HepG2 (cell line): ENCODE data around the gene ANKRD39. TPM values are rescaled to one million over a fixed set of nuclear protein-coding genes. Genes with fewer than 3 reads are reported as not detected.
A peak's percentile ranks its signal among the peaks of the same experiment; 100 is the strongest.

ENCODE experiments used
- ATAC-seq: fragments of 200-7000 bp; cut with Tn5 transposase; 3 replicates; pipeline ENCODE4 v1.9.1; 2020; ENCODE audit warnings: mild to moderate bottlenecking, moderate library complexity
- BruUV-seq: library from RNA; stranded (reverse); fragments of 400-500 nt; replicated peaks from 2 replicates; lab custom pipeline; 2021; lab: Mats Ljungman, UMichigan
- CTCF ChIA-PET: fragments of 300-600 bp; formaldehyde crosslinking; extraction: SDS; loops from one replicate; lab custom pipeline; 2021; ENCODE audit warnings: low total read pairs, inconsistent platforms, low intra/inter-chr PET ratio; lab: Yijun Ruan, JAX
- POLR2A ChIA-PET: fragments of 350-600 bp; sonication (Branson Sonifier 250); formaldehyde crosslinking; loops from one replicate; lab custom pipeline; 2020; ENCODE audit warnings: antibody characterized with exemption, inconsistent platforms; lab: Yijun Ruan, JAX
- DNase-seq: peaks from one replicate; pipeline ENCODE4 v3.0.0-alpha.2; 2015; ENCODE audit warnings: low spot score
- FAIRE-seq: peaks from 3 replicates; lab custom pipeline; 2011; peaks lifted over from hg19 to GRCh38; lab: Jason Lieb, UNC
- H2AFZ ChIP-seq: one replicate; pipeline ENCODE4 v1.6.1; 2011; ENCODE audit warnings: low read length, inconsistent platforms
- H3K27ac ChIP-seq: fragments of 300-600 bp; 3 replicates; pipeline ENCODE4 v1.8.0; 2011; ENCODE audit warnings: mixed run types, mild to moderate bottlenecking, mixed read lengths, low read length, inconsistent platforms; ENCODE audit not compliant: insufficient read depth; ENCODE audit errors: extremely low read length
- H3K27me3 ChIP-seq, 2 experiments: fragments of 200-600 bp in 1 of 2; 2 replicates in 1 of 2; 3 replicates in 1 of 2; pipeline versions ENCODE4 v1.6.0 to v1.8.0; 2011; ENCODE audit warnings: low read length in 2 of 2, mild to moderate bottlenecking in 2 of 2, moderate library complexity in 2 of 2, inconsistent platforms in 1 of 2; ENCODE audit not compliant: insufficient read depth in 2 of 2, control insufficient read depth in 1 of 2
- H3K36me3 ChIP-seq, 2 experiments: fragments of 200-600 bp in 1 of 2; replicated peaks in 1 of 2; 2 replicates in 1 of 2; 3 replicates in 1 of 2; pipeline versions ENCODE4 v1.5.1 to v1.8.0; 2011; ENCODE audit warnings: low read length in 2 of 2, inconsistent platforms in 1 of 2; ENCODE audit not compliant: insufficient read depth in 2 of 2, control insufficient read depth in 1 of 2
- H3K4me1 ChIP-seq: 2 replicates; pipeline ENCODE4 v1.5.1; 2012; ENCODE audit warnings: low read length, inconsistent platforms; ENCODE audit not compliant: insufficient read depth
- H3K4me2 ChIP-seq: 2 replicates; pipeline ENCODE4 v1.6.0; 2011; ENCODE audit warnings: low read depth, low read length, inconsistent platforms
- H3K4me3 ChIP-seq, 3 experiments: fragments of 200-600 bp in 1 of 3; sonication (generic), shearing (Covaris generic) in 1 of 3; replicated peaks in 1 of 3; 2 replicates each; pipeline ENCODE4 v1.5.1; 2011 to 2016; ENCODE audit warnings: low read length in 3 of 3, inconsistent platforms in 2 of 3, low read depth in 2 of 3, mild to moderate bottlenecking in 2 of 3, control low read depth in 1 of 3, mixed read lengths in 1 of 3; ENCODE audit not compliant: insufficient read depth in 1 of 3
- H3K79me2 ChIP-seq: one replicate; pipeline ENCODE4 v1.6.1; 2011; ENCODE audit warnings: low read length, inconsistent platforms; ENCODE audit not compliant: insufficient read depth
- H3K9ac ChIP-seq: 2 replicates; pipeline ENCODE4 v1.6.0; 2011; ENCODE audit warnings: mild to moderate bottlenecking, low read depth, low read length, inconsistent platforms; ENCODE audit not compliant: insufficient read depth
- H3K9me3 ChIP-seq: 2 replicates; pipeline ENCODE4 v1.5.1; 2012; ENCODE audit warnings: mild to moderate bottlenecking, low read length
- H4K20me1 ChIP-seq: 2 replicates; pipeline ENCODE4 v1.6.0; 2011; ENCODE audit warnings: inconsistent platforms, mild to moderate bottlenecking, low read length, moderate library complexity; ENCODE audit not compliant: insufficient read depth
- AGO2 ChIP-seq: fragments of 200-400 bp; formaldehyde crosslinking; optimal IDR thresholded peaks from 2 replicates; pipeline ENCODE3; 2017; ENCODE audit warnings: mild to moderate bottlenecking, low read depth, low read length, moderate library complexity
- ARHGAP35 ChIP-seq: sonication (generic); formaldehyde crosslinking; IDR thresholded peaks from 2 replicates; pipeline ENCODE4 v1.9.0; 2022; ENCODE audit warnings: mild to moderate bottlenecking, inconsistent platforms, moderate library complexity, missing genetic modification reagents, borderline replicate concordance
- KAT8 ChIP-seq: IDR thresholded peaks from 2 replicates; pipeline ENCODE4 v1.6.1; 2016; ENCODE audit warnings: missing genetic modification reagents, missing compliant biosample characterization
- RBFOX2 ChIP-seq: fragments of 200-400 bp; formaldehyde crosslinking; IDR thresholded peaks from 2 replicates; pipeline ENCODE4 v1.6.1; 2017; ENCODE audit warnings: low read depth, mild to moderate bottlenecking, low read length
- ZC3H4 ChIP-seq: sonication (generic); formaldehyde crosslinking; IDR thresholded peaks from 2 replicates; pipeline ENCODE4 v1.4.0; 2020; ENCODE audit warnings: missing genetic modification reagents, borderline replicate concordance
- WGBS: methylation state at CpG from one replicate; pipeline ENCODE4 v1.1.6; 2017; ENCODE audit warnings: low lambda C conversion rate; 5-methylcytosine and 5-hydroxymethylcytosine counted together
- in situ Hi-C: cut with HindIII; loops from 2 replicates; pipeline ENCODE4 v1.10.0; 2017; ENCODE audit warnings: low pct_unique_long_range_greater_than_20kb; ENCODE audit not compliant: extremely low pct_ligation_motif_present
- intact Hi-C: fragments of 100-400 bp; cut with micrococcal nuclease; formaldehyde crosslinking; loops from one replicate; pipeline ENCODE4 v1.10.0; 2022; ENCODE audit not compliant: unreplicated experiment
- polyA plus RNA-seq, 8 experiments: library from polyadenylated mRNA; depleted of rRNA in 3 of 8; stranded (reverse) in 7 of 8; unstranded in 1 of 8; fragments of >200 nt; fragmentation: Illumina TruSeq in 4 of 8; extraction: Trizol in 4 of 8; gene quantifications; 2 replicates each; pipeline versions ENCODE4 v1.2.1 to v1.2.3, GENCODE V29; 2011 to 2016; ENCODE audit warnings: low read depth in 4 of 8, missing spikeins in 1 of 8, mixed read lengths in 1 of 8; ENCODE audit not compliant: insufficient read depth in 1 of 8
- total RNA-seq, 5 experiments: library from RNA; depleted of rRNA; stranded (reverse); fragments of >200 nt; fragmentation: Illumina TruSeq; extraction: Trizol; gene quantifications; 2 replicates each; pipeline ENCODE4 v1.2.3, GENCODE V29; 2016; ENCODE audit warnings: low read depth in 1 of 5
- TF ChIP-seq, protein P1 (sequence below): sonication (generic); formaldehyde crosslinking; IDR thresholded peaks from 2 replicates; pipeline ENCODE4 v1.9.0; 2022; ENCODE audit warnings: low read depth, missing genetic modification reagents

Gene ANKRD39
- total and polyA plus RNA-seq, 2 of the 13 experiments (the other 11 are each of a cell fraction or from before 2014, with no cell fraction given) = 23.2 to 24.8 TPM

- no peak overlapping the region for H2AFZ ChIP-seq
- H3K79me2 ChIP-seq = peaks cover 23% of the 10 kb centered on the region
- DNase-seq (no peak), ATAC-seq (no peak), FAIRE-seq (no peak)
- H3K4me2 ChIP-seq = no peak overlapping the region
- H3K27me3 ChIP-seq = no peaks in the 10 kb centered on the region
- no peaks in the 10 kb centered on the region for H4K20me1 ChIP-seq
- H3K9me3 ChIP-seq = no peaks in the 10 kb centered on the region
- peaks cover 44 to 66% of the 10 kb centered on the region in 2 experiments for H3K36me3 ChIP-seq
- 100% methylated on average over 17 of the region's 25 CpGs for WGBS
- POLR2A ChIA-PET = interaction anchor here (0.9 kb wide), 1 partner anchor 47 kb away, joined by 3 read pairs; no protein-coding TSS in a partner anchor
- H3K4me3 ChIP-seq = no peak overlapping the region
- in situ Hi-C loops (no loop called here), intact Hi-C loops (no loop called here)
- TF ChIP-seq, protein P1, sequence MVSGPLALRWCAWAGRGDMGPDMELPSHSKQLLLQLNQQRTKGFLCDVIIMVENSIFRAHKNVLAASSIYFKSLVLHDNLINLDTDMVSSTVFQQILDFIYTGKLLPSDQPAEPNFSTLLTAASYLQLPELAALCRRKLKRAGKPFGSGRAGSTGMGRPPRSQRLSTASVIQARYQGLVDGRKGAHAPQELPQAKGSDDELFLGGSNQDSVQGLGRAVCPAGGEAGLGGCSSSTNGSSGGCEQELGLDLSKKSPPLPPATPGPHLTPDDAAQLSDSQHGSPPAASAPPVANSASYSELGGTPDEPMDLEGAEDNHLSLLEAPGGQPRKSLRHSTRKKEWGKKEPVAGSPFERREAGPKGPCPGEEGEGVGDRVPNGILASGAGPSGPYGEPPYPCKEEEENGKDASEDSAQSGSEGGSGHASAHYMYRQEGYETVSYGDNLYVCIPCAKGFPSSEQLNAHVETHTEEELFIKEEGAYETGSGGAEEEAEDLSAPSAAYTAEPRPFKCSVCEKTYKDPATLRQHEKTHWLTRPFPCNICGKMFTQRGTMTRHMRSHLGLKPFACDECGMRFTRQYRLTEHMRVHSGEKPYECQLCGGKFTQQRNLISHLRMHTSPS = 0 out of 2 replicates have a peak, but pooled peaks have one; percentile 25
- TF ChIP-seq ARHGAP35 (CRISPR knock-in tag) = no peak
- peak; percentile 74 for TF ChIP-seq RBFOX2
- TF ChIP-seq ZC3H4 = no peak
- no peak for TF ChIP-seq KAT8 (CRISPR knock-in tag)
- peak; percentile 64 for TF ChIP-seq AGO2
- CTCF ChIA-PET = no interaction called here
- H3K4me1 ChIP-seq = peaks cover 41% of the 10 kb centered on the region
- H3K9ac ChIP-seq = no peak overlapping the region
- BruUV-seq = no TSS peak
- H3K27ac ChIP-seq = no peak overlapping the region
Measured at GRCh38 chr2:96864343-96865091, 6.7 kb upstream of the ANKRD39 start.
